Cardiac septum (tissue), 1 donor: ENCODE measurements around the gene CD180. TPM values are rescaled to one million over a fixed set of nuclear protein-coding genes. Genes with fewer than 3 reads are reported as not detected.

ENCODE experiments used
- DNase-seq: peaks from one replicate; pipeline ENCODE4 v3.0.0-alpha.2; 2020; ENCODE audit warnings: low spot score
- intact Hi-C: fragments of 100-400 bp; cut with DNase I; formaldehyde crosslinking; loops from one replicate; pipeline ENCODE4 v1.14.0; 2022
- long read RNA-seq: library from polyadenylated mRNA; unstranded; transcript quantifications from one replicate; pipeline ENCODE4 v2.0.0, GENCODE V29; 2021
- total RNA-seq: library from RNA; stranded (reverse); fragmentation: NEBNext Ultra II Directional; extraction: Animal tissue kit (Norgen Biotek cat#: 25700); gene quantifications from one replicate; pipeline ENCODE4 v1.2.1, GENCODE V29; 2021
- donor health status: DM: no; HTN: no; CAD: no.

The CD180 gene
- 0.48 TPM for total RNA-seq
- long read RNA-seq: 0 reads

GRCh38 chr5:67196537-67197059, at the start of gene CD180:
TSS of gene CD180 (minus strand) at chr5:67196799. CDS start at chr5:67196641, 158 bp downstream.
- intact Hi-C loops: no loop called here
- DNase-seq: no peak

GRCh38 chr5:67246108-67246507, 49.5 kb upstream of the CD180 start:
- intact Hi-C loops: loop anchor here (5.0 to 10.0 kb wide), 3 partner anchors 969 to 1209 kb away; partner anchors contain the start of gene PIK3R1
- no peak for DNase-seq

- intact Hi-C loops: loop anchor here (5.0 to 10.0 kb wide), 3 partner anchors 969 to 1209 kb away; partner anchors contain the start of gene PIK3R1
- DNase-seq: no peak
Observed at GRCh38 chr5:67245259-67245846, 48.8 kb upstream of the CD180 start.

GRCh38 chr5:67244345-67244793, 47.8 kb upstream of the CD180 start:
- intact Hi-C loops: loop anchor here (10.0 kb wide), 2 partner anchors 970 to 1210 kb away; partner anchors contain the start of gene PIK3R1
- no peak for DNase-seq

DNA sequence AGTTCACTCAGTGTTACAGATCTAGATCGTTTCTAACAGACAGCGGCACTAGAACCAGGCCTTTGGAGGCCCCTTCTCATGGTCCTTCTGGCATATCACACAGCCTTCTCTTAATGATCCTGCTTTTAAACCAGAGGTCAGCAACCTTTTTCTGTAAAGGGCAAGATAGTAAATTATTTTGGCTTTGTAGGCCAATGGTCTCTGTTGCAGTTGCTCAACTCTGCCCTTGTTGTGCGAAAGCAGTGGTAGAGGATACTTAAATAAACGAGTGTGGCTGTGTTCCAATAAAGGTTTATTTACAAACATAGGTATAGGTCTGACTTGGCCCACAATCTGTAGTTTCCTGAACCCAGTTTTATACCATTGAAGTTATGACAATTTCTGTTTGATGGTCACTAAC, 47.3 kb upstream of the CD180 start:
- no peak for DNase-seq
- intact Hi-C loops: loop anchor here (10.0 kb wide), 2 partner anchors 971 to 1211 kb away; partner anchors contain the start of gene PIK3R1

GRCh38 chr5:67243349-67243748, 46.8 kb upstream of the CD180 start:
- intact Hi-C loops: loop anchor here (10.0 kb wide), 2 partner anchors 971 to 1211 kb away; partner anchors contain the start of gene PIK3R1
- no peak for DNase-seq

DNA sequence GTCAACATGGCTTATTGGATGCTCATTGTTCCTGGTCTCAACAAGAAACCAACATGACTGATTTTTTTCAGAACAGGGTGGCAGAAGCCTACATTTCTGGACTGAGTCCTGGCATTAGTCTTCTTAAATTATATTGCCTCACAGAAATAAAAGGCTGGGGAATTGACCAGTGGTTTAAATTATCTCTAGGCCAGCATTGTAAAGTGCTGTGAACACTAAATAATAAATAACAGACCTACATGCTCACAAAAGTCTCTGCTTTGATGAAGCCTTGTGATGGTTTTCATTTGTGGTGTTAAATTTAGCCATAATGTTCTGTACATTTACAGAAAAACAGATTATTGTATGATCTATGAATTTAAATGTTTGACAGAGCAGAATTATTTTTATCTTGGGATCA, 44.7 kb upstream of the CD180 start:
- intact Hi-C loops: loop anchor here (10.0 kb wide), 2 partner anchors 973 to 1213 kb away; partner anchors contain the start of gene PIK3R1

GRCh38 chr5:67240846-67241245, 44.2 kb upstream of the CD180 start:
- intact Hi-C loops: loop anchor here (10.0 kb wide), 2 partner anchors 974 to 1214 kb away; partner anchors contain the start of gene PIK3R1
- no peak for DNase-seq

More for the DNA sequence above, 44.7 kb upstream of the CD180 start:
- no peak for DNase-seq

- DNase-seq: no peak
- intact Hi-C loops: loop anchor here (10.0 kb wide), 2 partner anchors 975 to 1215 kb away; partner anchors contain the start of gene PIK3R1
Observed at GRCh38 chr5:67240065-67240464, 43.5 kb upstream of the CD180 start.

DNA sequence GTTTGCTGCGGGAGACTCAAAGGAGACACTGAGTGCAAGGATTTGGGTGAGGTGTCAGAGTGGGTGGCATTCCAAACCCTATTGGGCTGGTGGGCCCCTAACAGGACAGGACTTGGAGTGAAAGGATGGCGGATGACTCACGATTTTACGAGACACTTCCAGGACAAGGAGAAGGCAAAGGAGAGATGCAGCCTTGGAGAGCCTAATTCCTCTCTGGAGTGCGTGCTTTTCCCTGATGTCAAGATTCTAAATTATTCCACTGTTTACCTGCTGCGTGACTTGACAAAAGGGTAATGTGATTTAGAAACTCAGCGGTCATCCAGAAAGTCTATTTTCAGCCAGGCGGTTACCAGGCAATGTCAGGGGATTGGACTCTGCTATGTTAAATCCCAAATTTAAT, 41.6 kb upstream of the CD180 start:
- intact Hi-C loops: no loop called here
- DNase-seq: no peak

DNA sequence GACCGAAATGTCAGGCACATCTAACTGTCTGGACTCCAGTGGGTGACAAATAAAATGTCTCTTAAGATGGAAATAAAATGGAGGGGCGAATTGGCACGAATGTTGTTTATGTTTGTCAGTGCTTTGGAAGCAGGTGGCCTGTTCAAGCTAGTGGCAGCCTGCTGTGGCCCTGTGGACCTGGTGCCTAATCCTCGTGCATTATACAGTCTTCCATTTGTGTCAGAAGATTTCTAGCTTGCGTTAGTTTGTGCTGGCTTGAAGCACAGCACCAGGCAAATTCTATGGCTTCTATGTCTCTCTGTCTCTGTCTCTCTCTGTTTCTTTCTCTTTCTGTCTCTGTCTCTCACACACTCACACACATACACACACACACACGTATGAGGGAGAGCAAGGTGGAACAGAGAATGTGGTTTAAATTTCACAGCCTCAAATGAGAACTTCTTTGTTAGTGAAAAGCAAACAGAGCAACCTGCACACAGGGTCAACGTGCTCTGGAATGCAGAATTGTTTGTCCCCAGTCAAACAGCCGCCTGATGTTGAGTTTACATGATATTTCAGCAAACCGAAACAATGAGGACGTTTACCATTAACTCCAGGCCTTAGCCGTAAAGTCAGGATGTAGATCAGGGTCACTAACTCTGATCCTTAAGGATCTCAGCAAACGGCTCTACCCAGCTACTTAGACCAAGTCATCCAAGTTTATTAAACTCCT, 39.0 kb upstream of the CD180 start:
- intact Hi-C loops: no loop called here
- DNase-seq: no peak

- DNase-seq: no peak
- intact Hi-C loops: no loop called here
Observed at GRCh38 chr5:67234671-67235176, 38.1 kb upstream of the CD180 start.

- no peak for DNase-seq
- intact Hi-C loops: no loop called here
Observed at GRCh38 chr5:67233075-67233474, 36.5 kb upstream of the CD180 start.

DNA sequence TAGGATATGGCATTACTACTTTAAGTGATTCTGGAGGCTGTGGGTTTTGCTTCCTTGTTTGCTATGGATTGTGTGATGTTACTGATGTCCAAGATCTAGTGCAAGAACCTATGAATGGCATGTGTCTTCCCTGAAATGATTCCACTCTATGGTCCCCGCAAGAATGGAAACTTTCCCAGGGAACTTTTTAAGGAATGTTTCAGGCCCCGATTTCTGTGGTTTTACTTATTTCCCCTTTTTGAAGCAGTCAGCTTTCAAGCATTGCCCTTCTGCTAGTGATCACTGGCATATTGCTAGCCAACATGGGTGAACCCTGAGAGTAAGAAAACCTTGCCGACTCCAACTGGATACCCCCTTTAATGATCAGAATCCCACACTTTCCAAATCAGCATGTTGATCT, 26.6 kb upstream of the CD180 start:
- intact Hi-C loops: no loop called here
- DNase-seq: no peak

DNA sequence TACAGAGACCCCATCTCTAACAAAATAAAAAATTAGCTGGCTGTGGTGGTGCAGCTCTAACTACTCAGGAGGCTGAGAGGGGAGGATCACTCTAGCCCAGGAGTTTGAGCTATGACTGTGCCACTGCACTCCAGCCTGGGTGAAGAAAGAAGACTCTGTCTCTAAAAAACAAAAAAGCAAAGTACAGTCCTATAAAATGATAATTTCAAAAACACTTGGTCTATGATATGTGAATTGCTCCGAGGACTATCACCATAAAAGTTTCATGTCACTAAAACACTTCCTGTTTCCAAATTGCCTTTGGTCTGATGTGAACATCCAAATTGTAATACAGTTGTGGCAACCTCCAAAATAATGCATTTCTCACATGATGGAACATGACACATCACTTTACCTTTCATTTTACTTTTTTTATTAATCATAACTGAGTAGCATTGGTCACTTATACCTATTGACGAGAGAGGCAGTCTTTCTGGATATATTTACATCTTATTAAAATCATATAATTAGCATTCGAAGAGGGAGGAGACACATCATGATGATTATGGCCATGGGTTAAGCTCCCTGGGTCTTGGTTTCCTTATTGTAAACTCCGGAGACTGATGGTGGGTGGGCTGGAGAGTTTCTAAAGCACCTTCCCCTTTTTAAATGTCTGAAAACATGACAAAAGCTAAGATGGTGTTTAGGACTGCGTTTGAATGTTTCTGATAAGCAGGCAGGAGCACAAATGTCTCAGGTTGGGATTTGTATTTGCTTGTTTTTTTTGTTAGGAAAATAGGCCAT, 25.8 kb upstream of the CD180 start:
- intact Hi-C loops: no loop called here
- no peak for DNase-seq

GRCh38 chr5:67221487-67222242, 25.1 kb upstream of the CD180 start:
- no peak for DNase-seq
- intact Hi-C loops: no loop called here

- intact Hi-C loops: no loop called here
- DNase-seq: no peak
Observed at GRCh38 chr5:67216564-67216963, 20.0 kb upstream of the CD180 start.

- peak; percentile 89 for DNase-seq
- intact Hi-C loops: no loop called here
Observed at GRCh38 chr5:67215519-67216471, 19.2 kb upstream of the CD180 start.
